NCI-H1105 (cell line): ENCODE results near the gene FAM200B.

ENCODE experiments used
- DNase-seq: peaks from one replicate; lab custom pipeline; 2025; lab: John Stamatoyannopoulos, UW

Gene FAM200B

GRCh38 chr4:15736514-15737050 is 55.0 kb downstream of the FAM200B start:
- DNase-seq: no peak

GRCh38 chr4:15737255-15737654 is 55.6 kb downstream of the FAM200B start:
- no peak for DNase-seq

GRCh38 chr4:15738877-15739276 is 57.2 kb downstream of the FAM200B start:
- DNase-seq: no peak
